ENCODE data around the gene MAP7.
"Not testable (repeated sequence)": the region's sequence is repeated elsewhere in the genome, so short reads cannot be mapped to it uniquely, and the experiment has no call there.

MAP7 gene

DNA sequence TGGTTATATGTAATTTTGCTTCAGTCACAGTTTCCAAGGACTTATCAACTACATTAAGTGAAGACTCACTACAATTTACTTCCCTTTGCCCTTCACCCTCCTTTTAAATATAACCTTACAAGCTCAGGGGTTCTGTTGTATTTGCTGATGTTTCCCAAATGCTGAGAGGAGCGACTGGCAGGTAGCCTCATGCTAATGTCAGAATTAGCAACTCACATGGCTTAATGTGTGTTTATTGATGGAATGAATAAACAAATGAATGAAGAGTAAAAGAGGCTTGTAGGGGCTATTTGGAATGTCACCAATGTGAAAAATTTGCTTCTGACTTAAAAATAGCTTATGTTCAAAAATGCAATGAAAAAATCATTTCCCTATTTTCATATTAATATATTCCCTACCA lies 41.4 kb upstream of the MAP7 start:
- TF ChIP-seq, protein P1, sequence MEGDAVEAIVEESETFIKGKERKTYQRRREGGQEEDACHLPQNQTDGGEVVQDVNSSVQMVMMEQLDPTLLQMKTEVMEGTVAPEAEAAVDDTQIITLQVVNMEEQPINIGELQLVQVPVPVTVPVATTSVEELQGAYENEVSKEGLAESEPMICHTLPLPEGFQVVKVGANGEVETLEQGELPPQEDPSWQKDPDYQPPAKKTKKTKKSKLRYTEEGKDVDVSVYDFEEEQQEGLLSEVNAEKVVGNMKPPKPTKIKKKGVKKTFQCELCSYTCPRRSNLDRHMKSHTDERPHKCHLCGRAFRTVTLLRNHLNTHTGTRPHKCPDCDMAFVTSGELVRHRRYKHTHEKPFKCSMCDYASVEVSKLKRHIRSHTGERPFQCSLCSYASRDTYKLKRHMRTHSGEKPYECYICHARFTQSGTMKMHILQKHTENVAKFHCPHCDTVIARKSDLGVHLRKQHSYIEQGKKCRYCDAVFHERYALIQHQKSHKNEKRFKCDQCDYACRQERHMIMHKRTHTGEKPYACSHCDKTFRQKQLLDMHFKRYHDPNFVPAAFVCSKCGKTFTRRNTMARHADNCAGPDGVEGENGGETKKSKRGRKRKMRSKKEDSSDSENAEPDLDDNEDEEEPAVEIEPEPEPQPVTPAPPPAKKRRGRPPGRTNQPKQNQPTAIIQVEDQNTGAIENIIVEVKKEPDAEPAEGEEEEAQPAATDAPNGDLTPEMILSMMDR (IDR thresholded peaks at IDR 0.05; ENCODE audit: low read depth, low read length) = no peak
- H3K4me3 ChIP-seq (ENCODE audit: low read depth, low read length) = no peak overlapping the region

DNA sequence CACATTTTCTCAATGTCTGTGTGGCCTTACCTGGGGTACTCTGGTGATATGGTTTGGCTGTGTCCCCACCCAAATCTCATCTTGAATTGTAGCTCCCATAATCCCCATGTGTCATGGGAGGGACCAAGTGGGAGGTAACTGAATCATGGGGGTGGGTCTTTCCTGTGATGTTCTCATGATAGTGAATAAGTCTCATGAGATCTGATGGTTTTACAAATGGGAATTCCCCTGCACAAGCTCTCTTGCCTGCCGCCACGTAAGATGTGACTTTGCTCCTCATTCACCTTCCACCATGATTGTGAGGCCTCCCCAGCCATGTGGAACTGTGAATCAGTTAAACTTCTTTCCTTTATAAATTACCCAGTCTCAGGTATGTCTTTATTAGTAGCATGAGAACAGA lies 40.6 kb upstream of the MAP7 start:
- H3K4me3 ChIP-seq (ENCODE audit: low read depth, low read length) = not testable (repeated sequence)

GRCh38 chr6:136587527-136587926 lies 37.3 kb upstream of the MAP7 start:
- TF ChIP-seq, protein P1 (IDR thresholded peaks at IDR 0.05; ENCODE audit: low read depth, low read length) = no peak
- no peak overlapping the region for H3K4me3 ChIP-seq (ENCODE audit: low read depth, low read length)

DNA sequence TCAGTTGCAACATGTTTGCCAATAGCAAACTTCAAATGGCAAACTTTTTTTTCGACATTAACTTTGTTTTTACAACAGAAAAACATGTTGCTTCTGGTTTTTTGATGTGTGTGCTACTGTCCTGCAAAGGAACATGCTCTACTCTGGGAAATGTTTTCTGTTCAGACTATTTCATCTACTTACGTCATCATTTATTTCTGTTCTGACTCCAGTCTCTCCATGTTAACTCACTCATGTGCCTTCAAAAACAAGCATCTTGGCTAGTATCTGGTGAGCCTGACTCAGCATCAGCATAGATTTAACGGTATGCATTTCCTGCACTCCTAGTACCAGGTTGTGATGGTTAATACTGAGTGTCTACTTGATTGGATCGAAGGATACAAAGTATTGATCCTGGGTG lies 36.1 kb upstream of the MAP7 start:
- H3K4me3 ChIP-seq (ENCODE audit: low read depth, low read length) = no peak overlapping the region
- TF ChIP-seq, protein P1 (IDR thresholded peaks at IDR 0.05; ENCODE audit: low read depth, low read length) = no peak

DNA sequence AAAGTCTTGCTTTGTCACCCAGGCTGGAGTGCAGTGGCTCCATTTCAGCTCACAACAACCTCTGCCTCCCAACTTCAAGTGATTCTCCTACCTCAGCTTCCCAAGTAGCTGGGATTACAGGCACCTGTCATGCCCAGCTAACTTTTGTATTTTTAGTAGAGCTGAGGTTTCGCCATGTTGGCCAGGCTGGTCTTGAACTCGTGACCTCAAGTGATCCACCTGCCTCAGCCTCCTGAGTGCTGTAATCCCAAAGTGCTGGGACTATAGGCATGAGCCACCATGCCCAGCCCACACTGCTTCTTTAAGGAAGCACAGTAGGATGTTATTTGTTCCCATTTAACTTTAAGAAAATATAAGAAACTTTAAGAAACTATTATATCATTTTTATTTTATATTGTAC lies 35.3 kb upstream of the MAP7 start:
- H3K4me3 ChIP-seq (ENCODE audit: low read depth, low read length) = not testable (repeated sequence)

- H3K4me3 ChIP-seq (ENCODE audit: low read depth, low read length) = not testable (repeated sequence)
These were observed 34.1 kb upstream of the MAP7 start for GRCh38 chr6:136584290-136584689.

DNA sequence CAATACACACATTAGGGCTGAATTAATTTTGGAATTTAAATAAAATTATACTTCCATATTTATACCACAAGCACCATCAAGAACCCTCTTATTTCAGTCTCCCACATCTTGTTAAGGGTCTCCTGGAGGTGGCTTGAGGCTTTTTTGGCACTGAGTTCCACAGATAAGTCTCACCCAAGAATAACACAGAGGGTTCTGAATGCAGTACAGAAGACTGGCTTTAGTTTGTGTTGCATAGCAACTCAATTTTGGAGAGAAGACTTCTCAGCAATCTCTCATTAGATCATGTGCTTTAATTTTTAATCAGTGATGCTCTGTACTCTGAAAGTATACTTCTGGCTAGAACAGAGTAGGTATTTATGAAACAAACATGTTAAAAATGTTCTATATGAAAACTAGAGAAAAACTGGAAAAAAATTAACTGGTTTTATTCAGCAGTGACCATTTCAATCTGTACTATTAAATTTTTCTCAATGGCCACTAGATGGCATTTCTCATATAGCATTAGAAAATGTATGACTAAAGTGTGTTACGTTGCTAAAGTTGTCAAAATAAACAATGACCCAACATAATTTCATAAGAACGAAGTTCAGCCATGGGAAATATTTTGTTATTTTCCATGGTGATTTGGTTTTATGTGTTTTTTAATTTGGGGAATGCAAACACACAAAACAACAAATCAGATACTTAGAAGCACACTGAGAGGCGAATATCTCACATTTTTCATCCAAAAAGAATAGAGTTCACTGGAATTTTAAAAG lies 32.7 kb upstream of the MAP7 start:
- TF ChIP-seq, protein P1 (IDR thresholded peaks at IDR 0.05; ENCODE audit: low read depth, low read length) = peak; percentile 26; the same call in 1 of the 2 replicates

DNA sequence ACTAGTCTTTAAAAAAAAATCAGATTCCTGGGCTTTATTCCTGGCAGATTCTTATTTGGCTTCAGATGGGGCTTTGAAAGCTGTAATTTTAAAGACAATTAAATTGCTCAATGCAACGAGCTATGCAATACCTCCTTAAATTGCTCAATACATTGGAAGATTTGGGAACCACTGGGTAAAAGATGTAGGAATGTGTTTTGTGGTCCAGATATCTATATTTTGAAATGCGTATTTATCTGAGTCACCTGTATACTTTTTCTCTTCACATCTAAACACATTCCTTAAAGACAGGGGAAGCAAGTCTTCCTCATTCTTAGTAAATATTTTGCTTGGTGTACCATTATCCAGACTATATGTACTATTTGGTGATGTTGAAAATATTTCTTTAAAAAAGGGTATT lies 29.6 kb upstream of the MAP7 start:
- TF ChIP-seq, protein P1 (IDR thresholded peaks at IDR 0.05; ENCODE audit: low read depth, low read length) = no peak
- H3K4me3 ChIP-seq (ENCODE audit: low read depth, low read length) = no peak overlapping the region

More for the DNA sequence above, 32.7 kb upstream of the MAP7 start:
- no peak overlapping the region for H3K4me3 ChIP-seq (ENCODE audit: low read depth, low read length)

DNA sequence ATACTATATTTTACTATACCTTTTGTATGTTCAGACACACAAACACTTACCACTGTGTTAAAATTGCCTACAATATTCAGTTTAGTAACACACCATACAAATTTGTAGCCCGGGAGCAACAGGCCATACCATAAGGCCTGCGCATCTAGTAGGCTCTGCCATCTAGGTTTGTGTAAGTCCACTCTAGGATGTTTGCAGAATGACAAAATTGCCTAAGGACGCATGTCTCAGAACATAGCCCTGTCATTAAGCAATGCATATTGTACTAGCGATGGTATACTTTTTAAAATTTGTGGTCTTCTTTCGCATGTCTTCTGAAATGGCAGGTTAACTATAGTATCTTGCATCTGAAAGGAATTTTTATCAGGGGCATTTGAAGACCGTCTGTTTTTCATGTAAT lies 26.6 kb upstream of the MAP7 start:
- H3K4me3 ChIP-seq (ENCODE audit: low read depth, low read length) = no peak overlapping the region
- TF ChIP-seq, protein P1 (IDR thresholded peaks at IDR 0.05; ENCODE audit: low read depth, low read length) = no peak
